ENCODE results near the gene C9orf78. TPM values are rescaled to one million over a fixed set of nuclear protein-coding genes. Genes with fewer than 3 reads are reported as not detected.

The C9orf78 gene
- total RNA-seq, 1 experiment from 2014 or later = 37.5 TPM

GRCh38 chr9:129810788-129811187, 24.3 kb downstream of the C9orf78 start:
- Histone ChIP-seq H2BK12ac (ENCODE audit: insufficient read length, low read depth, low read length) (no peak overlapping the region), H3K14ac (ENCODE audit: insufficient read depth, low read length) (no peak overlapping the region), H3K27ac (ENCODE audit: insufficient read length, low read depth, low read length) (no peak overlapping the region), H3K4ac (ENCODE audit: low read depth, low read length) (no peak overlapping the region), H2BK120ac (ENCODE audit: low read depth, low read length, poor library complexity, severe bottlenecking) (no peak overlapping the region), H3K56ac (ENCODE audit: insufficient read length, low read depth, low read length) (no peak overlapping the region), H2AK5ac (ENCODE audit: insufficient read length, low read length) (no peak overlapping the region), H4K91ac (ENCODE audit: insufficient read length, low read depth, low read length) (no peak overlapping the region), H3T11ph (ENCODE audit: low read length) (no peak overlapping the region), H4K5ac (ENCODE audit: insufficient read length, low read depth, low read length) (no peak overlapping the region), H3K23ac (ENCODE audit: insufficient read length, low read depth, low read length) (no peak overlapping the region), H3K9me3 (ENCODE audit: control insufficient read depth, low read depth, low read length) (no peaks in the 10 kb centered on the region), H3K23me2 (ENCODE audit: insufficient read length, low read depth, low read length, poor library complexity, severe bottlenecking) (no peaks in the 10 kb centered on the region), H3K27me3 (ENCODE audit: insufficient read depth, low read length) (no peaks in the 10 kb centered on the region), H4K8ac (replicated peaks; ENCODE audit: insufficient read length, low read depth, low read length) (no peak overlapping the region), H3K79me1 (ENCODE audit: insufficient read depth, low read depth, low read length, poor library complexity, severe bottlenecking) (no peaks in the 10 kb centered on the region), H4K20me1 (ENCODE audit: control insufficient read depth, insufficient read depth, insufficient read length) (no peaks in the 10 kb centered on the region), H3K9ac (ENCODE audit: extremely low read depth, insufficient read length, low read length) (no peak overlapping the region), H2BK5ac (ENCODE audit: insufficient read length, low read length) (no peak overlapping the region), H3K4me2 (ENCODE audit: insufficient read depth, insufficient read length, low read length) (no peak overlapping the region), H2BK15ac (ENCODE audit: low read depth, low read length) (no peak overlapping the region), H3K4me1 (ENCODE audit: insufficient read depth, low read length) (no peaks in the 10 kb centered on the region), H2AFZ (ENCODE audit: low read length) (no peak overlapping the region), H3K18ac (ENCODE audit: insufficient read length, low read depth, low read length) (no peak overlapping the region), H2BK20ac (ENCODE audit: low read depth, low read length, poor library complexity, severe bottlenecking) (no peak overlapping the region), H3K79me2 (ENCODE audit: insufficient read depth, low read length) (no peaks in the 10 kb centered on the region)
- WGBS (ENCODE audit: extremely low coverage, insufficient read length, low lambda C conversion rate) = no CpG with 5 or more reads among the region's 6 CpGs
- Mint-ChIP-seq H3K27me3 (ENCODE audit: low read depth) (no peaks in the 10 kb centered on the region; the same call in 1 of the 2 replicates), H3K4me3 (no peak overlapping the region), H3K9me3 (no peaks in the 10 kb centered on the region), H3K27ac (no peak overlapping the region), H3K36me3 (ENCODE audit: insufficient read depth in 1 of 3, low read depth in 3 of 3) (peaks cover 24 to 84% (median 69%) of the 10 kb centered on the region in 3 experiments), H3K4me1 (no peaks in the 10 kb centered on the region)
- TF ChIP-seq CTCF (conservative IDR thresholded peaks at IDR 0.05) = no peak
- DNase-seq = no peak
